AG04450 (cell line): ENCODE results near the gene C1QTNF6. TPM values are rescaled to one million over a fixed set of nuclear protein-coding genes. Genes with fewer than 3 reads are reported as not detected.

ENCODE experiments used
- CTCF ChIA-PET: fragments of 300-600, 350-600 bp; formaldehyde crosslinking; extraction: SDS; loops from one replicate; lab custom pipeline; 2022; ENCODE audit warnings: antibody characterized with exemption, inconsistent platforms; lab: Charles Lee
- POLR2A ChIA-PET: fragments of 350-600 bp; formaldehyde crosslinking; extraction: SDS; loops from one replicate; lab custom pipeline; 2021; ENCODE audit warnings: antibody characterized with exemption, inconsistent platforms; lab: Yijun Ruan, JAX
- DNase-seq: peaks from one replicate; pipeline ENCODE4 v3.0.0-alpha.2; 2011; ENCODE audit warnings: low read depth, low spot score
- H3K27ac ChIP-seq: one replicate; pipeline ENCODE4 v1.5.1; 2012; ENCODE audit warnings: low read depth, low read length, control low read depth
- H3K27me3 ChIP-seq: one replicate; pipeline ENCODE4 v1.6.0; 2012; ENCODE audit warnings: low read length; ENCODE audit not compliant: control insufficient read depth, insufficient read depth
- H3K4me3 ChIP-seq: 2 replicates; pipeline ENCODE4 v1.5.1; 2011; ENCODE audit warnings: mild to moderate bottlenecking, low read depth, low read length, control low read depth
- H3K9me3 ChIP-seq: 2 replicates; pipeline ENCODE4 v1.5.1; 2012; ENCODE audit warnings: low read length; ENCODE audit not compliant: control insufficient read depth, insufficient read depth
- polyA plus RNA-seq: library from polyadenylated mRNA; depleted of rRNA; stranded (reverse); fragments of >200 nt; gene quantifications from 2 replicates; pipeline ENCODE4 v1.2.3, GENCODE V29; 2011
- TF ChIP-seq, protein P1 (sequence below): IDR thresholded peaks from 2 replicates; pipeline ENCODE4 v1.5.1; 2011; ENCODE audit warnings: low read depth, low read length, control low read depth, inconsistent platforms

The C1QTNF6 gene
- polyA plus RNA-seq, 1 experiment, result 8.2 TPM

GRCh38 chr22:37180531-37181231 lies 7.4 kb downstream of the C1QTNF6 start:
- H3K27ac ChIP-seq, result no peak overlapping the region
- POLR2A ChIA-PET, result no interaction called here
- no peaks in the 10 kb centered on the region for H3K27me3 ChIP-seq
- no peak for DNase-seq
- TF ChIP-seq, protein P1, sequence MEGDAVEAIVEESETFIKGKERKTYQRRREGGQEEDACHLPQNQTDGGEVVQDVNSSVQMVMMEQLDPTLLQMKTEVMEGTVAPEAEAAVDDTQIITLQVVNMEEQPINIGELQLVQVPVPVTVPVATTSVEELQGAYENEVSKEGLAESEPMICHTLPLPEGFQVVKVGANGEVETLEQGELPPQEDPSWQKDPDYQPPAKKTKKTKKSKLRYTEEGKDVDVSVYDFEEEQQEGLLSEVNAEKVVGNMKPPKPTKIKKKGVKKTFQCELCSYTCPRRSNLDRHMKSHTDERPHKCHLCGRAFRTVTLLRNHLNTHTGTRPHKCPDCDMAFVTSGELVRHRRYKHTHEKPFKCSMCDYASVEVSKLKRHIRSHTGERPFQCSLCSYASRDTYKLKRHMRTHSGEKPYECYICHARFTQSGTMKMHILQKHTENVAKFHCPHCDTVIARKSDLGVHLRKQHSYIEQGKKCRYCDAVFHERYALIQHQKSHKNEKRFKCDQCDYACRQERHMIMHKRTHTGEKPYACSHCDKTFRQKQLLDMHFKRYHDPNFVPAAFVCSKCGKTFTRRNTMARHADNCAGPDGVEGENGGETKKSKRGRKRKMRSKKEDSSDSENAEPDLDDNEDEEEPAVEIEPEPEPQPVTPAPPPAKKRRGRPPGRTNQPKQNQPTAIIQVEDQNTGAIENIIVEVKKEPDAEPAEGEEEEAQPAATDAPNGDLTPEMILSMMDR, result no peak
- no peak overlapping the region for H3K4me3 ChIP-seq
- H3K9me3 ChIP-seq, result no peaks in the 10 kb centered on the region
- CTCF ChIA-PET, result no interaction called here

GRCh38 chr22:37179622-37180420 lies 8.2 kb downstream of the C1QTNF6 start:
- Histone ChIP-seq H3K27ac (no peak overlapping the region), H3K4me3 (no peak overlapping the region), H3K9me3 (no peaks in the 10 kb centered on the region), H3K27me3 (peaks cover 4% of the 10 kb centered on the region)
- TF ChIP-seq, protein P1, result no peak
- ChIA-PET POLR2A (no interaction called here), CTCF (interaction anchor here (2.5 kb wide), 1 partner anchor 19 kb away, joined by 8 read pairs; no protein-coding TSS in a partner anchor)
- DNase-seq, result no peak

DNA sequence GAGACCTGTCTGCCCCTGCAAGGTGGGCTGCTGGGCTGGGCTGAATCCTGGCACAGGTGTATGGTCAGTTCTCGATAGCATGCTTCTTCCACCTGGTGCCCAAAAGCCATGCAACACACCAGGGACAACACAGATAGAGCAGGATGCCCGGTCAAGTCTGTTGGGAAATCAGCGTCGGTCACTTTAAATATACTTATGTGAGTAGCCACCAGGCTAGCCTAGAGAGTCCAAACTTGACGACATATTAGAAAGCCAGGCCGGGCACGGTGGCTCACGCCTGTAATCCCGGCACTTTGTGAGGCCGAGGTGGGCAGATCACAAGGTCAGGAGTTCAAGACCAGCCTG lies 8.9 kb downstream of the C1QTNF6 start:
- DNase-seq, result no peak
- POLR2A ChIA-PET, result no interaction called here
- H3K27me3 ChIP-seq, result peaks cover 9% of the 10 kb centered on the region
- CTCF ChIA-PET, result interaction anchor here (2.5 kb wide), 1 partner anchor 20 kb away, joined by 8 read pairs; no protein-coding TSS in a partner anchor
- TF ChIP-seq, protein P1, result no peak
- no peak overlapping the region for H3K4me3 ChIP-seq
- H3K9me3 ChIP-seq, result no peaks in the 10 kb centered on the region
- no peak overlapping the region for H3K27ac ChIP-seq

- peaks cover 13% of the 10 kb centered on the region for H3K27me3 ChIP-seq
- ChIA-PET CTCF (interaction anchor here (0.6 to 2.5 kb wide), 3 partner anchors 19 to 23 kb away, joined by 4 to 10 read pairs (median 8); no protein-coding TSS in a partner anchor), POLR2A (no interaction called here)
- no peaks in the 10 kb centered on the region for H3K9me3 ChIP-seq
- H3K4me3 ChIP-seq, result no peak overlapping the region
- DNase-seq, result no peak
- TF ChIP-seq, protein P1, result no peak
- H3K27ac ChIP-seq, result no peak overlapping the region
Observed at GRCh38 chr22:37178350-37179125, 9.5 kb downstream of the C1QTNF6 start.
